Activated CD4-positive, alpha-beta T cell treated with anti-CD3 and anti-CD28 coated beads for 48 hours (primary cell): ENCODE results near the gene PM20D1.

Experiments
- DNase-seq: peaks from one replicate; pipeline ENCODE4 v3.0.0-alpha.2; 2020

The PM20D1 gene

GRCh38 chr1:205803986-205804385 is 45.9 kb downstream of the PM20D1 start:
- DNase-seq: no peak

- DNase-seq: no peak
Measured at GRCh38 chr1:205802060-205802459, 47.9 kb downstream of the PM20D1 start.

GRCh38 chr1:205800981-205801703 is 48.8 kb downstream of the PM20D1 start:
- DNase-seq: no peak

GRCh38 chr1:205800427-205800826 is 49.5 kb downstream of the PM20D1 start:
- DNase-seq: no peak

GRCh38 chr1:205798577-205798976 is 51.4 kb downstream of the PM20D1 start:
- DNase-seq: no peak

- DNase-seq: no peak
Measured at GRCh38 chr1:205797168-205797567, 52.8 kb downstream of the PM20D1 start.

- no peak for DNase-seq
Measured at GRCh38 chr1:205794011-205794730, 55.8 kb downstream of the PM20D1 start.

GRCh38 chr1:205792961-205793673 is 56.8 kb downstream of the PM20D1 start:
- no peak for DNase-seq

- no peak for DNase-seq
Measured at GRCh38 chr1:205792481-205792881, 57.5 kb downstream of the PM20D1 start.

GRCh38 chr1:205791568-205792180 is 58.3 kb downstream of the PM20D1 start:
- DNase-seq: peak; percentile 66

- DNase-seq: no peak
Measured at GRCh38 chr1:205787287-205787916, 62.5 kb downstream of the PM20D1 start.

- no peak for DNase-seq
Measured at GRCh38 chr1:205786601-205787000, 63.3 kb downstream of the PM20D1 start.

GRCh38 chr1:205785446-205785845 is 64.5 kb downstream of the PM20D1 start:
- no peak for DNase-seq

GRCh38 chr1:205783904-205784303 is 66.0 kb downstream of the PM20D1 start:
- DNase-seq: no peak

- DNase-seq: no peak
Measured at GRCh38 chr1:205783433-205783795, 66.5 kb downstream of the PM20D1 start.

GRCh38 chr1:205782627-205783432 is 67.1 kb downstream of the PM20D1 start:
- no peak for DNase-seq

- no peak for DNase-seq
Measured at GRCh38 chr1:205780335-205780734, 69.6 kb downstream of the PM20D1 start.
